Fibroblast of pulmonary artery (primary cell): ENCODE measurements around the gene CACNA1B.

Experiments used
- DNase-seq: peaks from one replicate; pipeline ENCODE4 v3.0.0-alpha.2; 2010; ENCODE audit warnings: low read depth
- H3K4me3 ChIP-seq: replicated peaks from 2 replicates; pipeline ENCODE4 v1.5.1; 2011; ENCODE audit warnings: low read depth, mild to moderate bottlenecking, control low read depth, low read length, moderate library complexity
- CTCF ChIP-seq: IDR thresholded peaks from 2 replicates; pipeline ENCODE4 v1.5.1; 2011; ENCODE audit warnings: mild to moderate bottlenecking, control low read depth, low read length, inconsistent platforms; ENCODE audit errors: missing control alignments

The CACNA1B gene

GRCh38 chr9:138058181-138058580 is 180.6 kb downstream of the CACNA1B start:
- DNase-seq, result no peak
- no peak for TF ChIP-seq CTCF
- H3K4me3 ChIP-seq, result no peak overlapping the region

- no peak for DNase-seq
- no peak for TF ChIP-seq CTCF
- no peak overlapping the region for H3K4me3 ChIP-seq
Measured at GRCh38 chr9:138059196-138059595, 181.6 kb downstream of the CACNA1B start.

- no peak for TF ChIP-seq CTCF
- H3K4me3 ChIP-seq, result no peak overlapping the region
- DNase-seq, result no peak
Measured at GRCh38 chr9:138060365-138060764, 182.8 kb downstream of the CACNA1B start.

- DNase-seq, result no peak
- no peak for TF ChIP-seq CTCF
- no peak overlapping the region for H3K4me3 ChIP-seq
Measured at GRCh38 chr9:138060881-138061280, 183.3 kb downstream of the CACNA1B start.

GRCh38 chr9:138061631-138062030 is 184.0 kb downstream of the CACNA1B start:
- DNase-seq, result no peak
- no peak for TF ChIP-seq CTCF

GRCh38 chr9:138062196-138062595 is 184.6 kb downstream of the CACNA1B start:
- no peak for DNase-seq
- H3K4me3 ChIP-seq, result no peak overlapping the region
- no peak for TF ChIP-seq CTCF

More at GRCh38 chr9:138061631-138062030, 184.0 kb downstream of the CACNA1B start:
- H3K4me3 ChIP-seq, result no peak overlapping the region

GRCh38 chr9:138063033-138063432 is 185.5 kb downstream of the CACNA1B start:
- no peak for TF ChIP-seq CTCF
- H3K4me3 ChIP-seq, result no peak overlapping the region

More at GRCh38 chr9:138063033-138063432, 185.5 kb downstream of the CACNA1B start:
- no peak for DNase-seq
